Amniotic epithelial cell (primary cell): ENCODE measurements around the gene CETN3.
A peak's percentile ranks its signal among the peaks of the same experiment; 100 is the strongest.
"Not testable (repeated sequence)": the region's sequence is repeated elsewhere in the genome, so short reads cannot be mapped to it uniquely, and the experiment has no call there.

Source experiments
- DNase-seq: peaks from one replicate; pipeline ENCODE4 v3.0.0-alpha.2; 2010; ENCODE audit warnings: low read depth

The CETN3 gene

DNA sequence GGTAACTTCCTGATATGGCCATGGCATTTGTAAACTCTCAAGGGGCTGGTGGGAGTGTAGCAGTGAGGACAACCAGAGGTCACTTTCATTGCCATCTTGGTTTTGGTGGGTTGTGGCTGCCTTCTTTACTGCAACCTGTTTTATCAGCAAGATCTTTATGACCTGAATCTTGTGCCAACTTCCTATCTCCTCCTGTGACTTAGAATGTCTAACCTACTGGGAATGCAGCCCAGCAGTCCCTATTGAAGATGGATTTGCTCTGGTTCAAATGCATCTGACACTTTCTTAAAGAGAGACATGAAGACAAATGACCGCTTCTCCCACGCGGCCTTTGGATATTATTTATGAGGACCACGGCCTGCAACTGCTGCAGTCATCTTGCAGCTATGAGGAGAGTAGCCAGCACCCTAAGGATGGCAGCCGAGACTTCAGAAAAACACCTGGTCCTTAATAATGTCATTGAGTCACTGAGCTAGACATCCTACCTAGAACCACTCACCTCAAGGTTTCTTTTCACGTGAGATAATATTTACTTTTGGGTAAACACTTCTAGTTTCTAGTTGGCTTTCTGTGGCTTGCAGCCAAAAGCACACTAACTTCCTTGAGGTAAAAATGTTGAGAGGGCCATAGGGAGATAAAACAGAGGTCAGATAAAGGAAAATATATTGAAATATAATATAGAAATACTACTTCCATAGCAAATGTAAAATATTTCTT, 28.2 kb downstream of the CETN3 start:
- DNase-seq: no peak

DNA sequence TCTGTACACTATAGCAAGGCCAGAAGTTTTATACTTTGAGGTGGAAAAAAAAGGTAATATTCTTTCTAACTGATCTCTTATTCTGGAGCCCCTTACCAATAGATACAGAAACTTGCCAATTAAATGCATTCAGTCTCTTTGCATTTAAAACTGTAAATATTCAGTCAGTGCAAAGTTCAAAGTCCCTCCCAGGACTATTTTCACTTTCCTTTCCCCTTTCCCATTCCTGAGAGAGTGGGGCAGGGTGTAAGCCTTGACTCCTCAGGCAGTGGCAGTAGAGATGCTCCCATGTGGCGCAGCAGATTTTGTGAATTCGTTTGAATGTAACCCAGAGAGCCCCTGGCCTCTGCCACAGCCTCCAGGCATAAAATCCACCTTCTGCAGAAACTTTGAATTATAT, 29.9 kb downstream of the CETN3 start:
- DNase-seq: no peak

DNA sequence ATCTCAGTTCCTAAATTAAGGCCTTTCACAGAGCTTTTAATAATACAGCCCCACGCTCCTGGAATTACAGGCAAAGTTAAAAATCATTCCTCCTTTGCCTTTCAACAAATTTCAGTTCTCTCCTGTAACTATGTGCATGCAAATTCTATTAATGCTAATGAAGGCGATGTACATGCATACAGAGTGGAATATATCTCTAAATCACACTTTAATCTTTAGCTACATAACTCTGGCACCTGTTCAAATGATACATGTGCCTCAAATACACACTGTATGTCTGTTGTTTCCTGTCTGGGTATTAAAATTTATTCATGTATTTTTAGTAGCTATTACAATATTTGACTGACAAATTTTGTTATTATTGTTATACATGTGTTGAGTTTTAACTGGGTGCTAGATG, 30.8 kb downstream of the CETN3 start:
- no peak for DNase-seq

DNA sequence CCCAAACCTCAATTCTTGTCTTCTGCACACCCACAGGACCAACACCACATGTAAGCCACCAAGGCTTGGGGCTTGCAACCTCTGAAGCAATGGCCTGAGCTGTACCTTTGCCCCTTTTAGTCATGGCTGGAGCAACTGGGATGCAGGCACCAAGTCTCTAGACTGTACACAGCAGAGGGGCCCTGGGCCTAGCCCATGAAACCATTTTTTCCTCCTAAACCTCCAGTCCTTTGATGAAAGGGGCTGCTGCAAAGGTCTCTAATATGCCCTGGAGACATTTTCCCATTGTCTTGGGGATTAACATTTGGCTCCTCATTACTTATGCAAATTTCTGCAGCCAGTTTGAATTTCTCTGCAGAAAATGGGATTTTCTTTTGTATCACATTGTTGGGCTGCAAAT, 38.3 kb downstream of the CETN3 start:
- not testable (repeated sequence) for DNase-seq

DNA sequence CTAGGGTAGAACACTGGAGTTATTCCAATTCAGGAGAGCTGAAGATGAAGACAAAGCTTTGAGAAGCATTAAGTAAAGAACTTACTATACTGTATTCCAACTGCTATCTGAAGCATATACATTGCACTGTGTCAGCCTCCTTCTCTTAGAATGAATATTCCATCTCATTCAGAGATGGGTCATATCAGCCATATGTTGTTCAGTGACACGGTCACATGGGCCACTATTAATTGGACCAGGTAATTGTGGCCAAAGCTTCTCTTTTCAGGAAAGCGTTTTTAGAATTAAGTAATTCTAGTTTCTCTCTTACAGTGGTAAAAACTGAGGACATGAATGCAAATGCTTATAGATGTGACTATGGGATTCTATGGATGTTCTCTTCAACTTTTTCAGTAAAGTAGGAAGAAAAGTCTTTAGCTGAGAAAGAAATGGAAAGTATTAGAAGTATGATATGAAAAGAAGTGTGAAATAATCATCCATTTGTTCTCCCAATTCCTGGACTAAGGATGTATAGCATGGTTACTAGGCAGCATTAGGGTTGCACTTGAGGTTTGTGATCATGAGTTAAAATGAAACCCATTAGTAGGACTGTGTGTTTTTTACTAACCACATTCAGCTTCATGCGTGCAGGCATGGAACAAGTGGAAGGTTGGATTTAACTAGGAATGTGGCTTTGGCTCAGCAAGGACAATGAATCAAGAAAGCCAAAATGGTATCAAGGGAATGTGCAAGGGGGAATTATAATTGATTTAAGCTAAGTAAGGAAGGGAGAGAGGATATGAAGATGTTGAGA, 40.9 kb downstream of the CETN3 start:
- no peak for DNase-seq

DNA sequence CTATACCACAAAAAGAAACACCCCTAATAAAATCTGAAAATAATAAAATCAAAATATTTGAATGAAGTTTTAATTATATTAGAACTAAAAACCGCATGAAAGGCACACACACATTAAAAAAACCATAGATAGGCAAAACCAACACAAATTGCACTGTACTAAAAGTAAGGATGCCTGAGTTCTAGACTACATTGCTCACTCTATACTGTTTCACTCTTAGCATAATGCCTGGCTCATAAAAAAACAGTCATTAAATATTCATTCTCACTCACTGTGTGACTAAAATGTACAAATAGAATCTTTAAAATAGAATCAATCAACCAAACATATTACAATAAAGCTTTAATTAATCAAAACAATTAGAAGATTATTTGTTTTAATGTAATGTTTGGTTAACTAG, 41.7 kb downstream of the CETN3 start:
- DNase-seq: no peak

DNA sequence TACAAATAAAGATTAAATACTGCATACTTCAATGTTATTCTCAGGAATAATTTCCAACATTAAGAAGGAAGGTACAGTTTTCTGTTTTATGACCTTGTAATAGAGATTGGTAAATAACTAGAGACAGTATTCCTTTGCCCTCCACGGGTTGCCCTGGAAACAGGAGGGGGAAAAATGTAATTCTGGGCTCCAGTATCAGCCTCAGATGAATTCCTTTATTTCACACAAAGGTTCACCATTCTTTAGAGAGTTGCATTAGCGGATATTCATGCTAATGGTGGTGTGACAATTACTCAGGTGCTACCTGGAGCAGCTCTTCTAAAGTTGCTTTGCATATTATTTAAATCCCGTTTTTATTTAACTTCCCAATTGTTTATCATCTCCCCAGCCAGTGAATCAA, 42.6 kb downstream of the CETN3 start:
- DNase-seq: no peak

DNA sequence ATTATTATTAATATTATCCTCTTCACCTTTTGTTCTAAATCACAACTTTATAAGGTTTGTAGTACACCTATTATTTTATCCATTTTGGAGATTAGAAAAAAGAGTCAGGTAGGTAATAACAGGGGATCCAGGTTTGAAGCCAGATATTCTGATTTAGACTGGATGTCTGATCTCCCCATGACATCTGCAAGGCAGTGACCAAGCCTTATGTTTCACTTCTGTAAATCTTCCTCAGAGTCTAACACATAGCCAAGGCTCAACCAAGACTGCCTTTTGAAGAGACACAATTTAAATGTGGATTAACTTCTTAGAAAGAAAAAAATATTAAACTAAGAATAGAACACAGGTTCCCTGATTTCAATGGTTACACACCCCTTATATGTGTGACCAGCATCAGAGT, 44.2 kb downstream of the CETN3 start:
- DNase-seq: no peak

DNA sequence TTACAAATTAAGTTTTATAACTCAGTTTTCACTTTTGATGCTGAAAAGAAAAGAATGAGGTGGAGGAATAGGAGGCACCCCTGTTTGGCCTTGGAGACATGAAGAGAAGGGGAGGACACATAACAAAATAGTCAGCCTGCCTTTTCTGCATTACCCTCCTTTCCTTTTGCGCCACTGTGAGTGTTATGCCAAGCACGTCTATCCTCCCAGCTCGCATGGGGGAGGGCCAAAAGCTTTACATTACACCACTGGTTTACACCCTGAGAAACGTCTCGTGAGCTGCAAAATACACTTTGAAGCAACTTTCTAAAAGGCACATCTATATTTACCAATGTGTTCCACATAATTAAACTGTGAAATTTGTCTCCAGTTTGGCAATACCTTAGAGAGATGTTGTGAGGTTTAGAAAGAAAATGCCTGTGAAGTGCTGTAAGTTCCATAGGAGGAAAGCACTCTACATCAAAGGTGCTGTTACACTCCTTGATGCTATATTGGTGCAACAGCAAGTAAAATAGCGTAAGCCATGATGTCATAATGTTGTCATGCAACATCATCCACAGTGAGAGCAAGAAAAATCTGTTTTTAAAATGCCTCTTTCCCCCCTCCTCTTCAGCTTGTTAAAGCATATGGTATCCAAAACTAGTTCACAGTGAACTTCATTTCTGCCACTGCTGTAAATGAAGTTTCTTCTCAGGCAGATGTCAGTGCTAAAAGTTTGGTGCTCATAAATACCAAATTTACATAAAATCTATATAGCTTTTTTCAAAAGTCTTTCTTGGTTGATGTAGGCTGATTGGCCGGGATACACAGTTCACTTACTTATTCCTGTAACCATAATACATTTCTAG, 50.3 kb downstream of the CETN3 start:
- no peak for DNase-seq

DNA sequence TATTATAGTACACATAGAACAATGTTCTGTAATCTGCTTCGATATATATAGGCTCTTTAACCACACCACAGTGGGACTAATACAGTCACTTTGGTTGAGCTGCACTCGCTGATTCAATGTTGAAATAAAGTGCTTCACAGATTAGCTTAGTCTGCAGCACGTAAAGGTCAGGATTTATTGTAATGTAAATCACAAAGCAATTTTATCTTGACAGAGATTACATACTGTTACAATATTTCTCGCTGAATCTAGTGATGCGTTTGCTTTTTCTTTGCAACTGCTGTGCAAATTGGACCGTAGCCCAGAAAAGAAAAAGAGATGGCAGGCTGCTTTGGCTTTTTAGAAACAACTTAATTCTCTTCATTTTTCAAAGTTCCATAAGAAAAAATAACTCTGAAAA, 52.9 kb downstream of the CETN3 start:
- DNase-seq: peak; percentile 4

DNA sequence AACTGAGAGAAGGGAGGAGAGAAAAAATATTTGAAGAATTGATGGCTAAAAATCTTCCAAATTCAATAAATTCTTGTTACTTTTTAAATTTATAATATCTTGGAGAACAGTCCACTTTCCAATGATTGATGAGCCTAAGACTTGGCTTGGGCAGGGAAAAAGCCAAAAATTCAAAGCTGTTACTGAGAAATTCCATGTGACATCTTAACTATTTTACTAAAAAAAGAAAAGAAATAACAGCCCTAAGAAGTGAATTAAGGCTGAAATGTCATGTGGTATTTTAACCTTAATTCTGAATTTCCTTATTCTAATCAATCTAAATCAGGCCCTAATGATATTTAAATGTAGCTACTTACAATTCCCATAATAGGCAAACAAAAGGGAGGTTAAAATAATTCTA, 53.4 kb downstream of the CETN3 start:
- no peak for DNase-seq

DNA sequence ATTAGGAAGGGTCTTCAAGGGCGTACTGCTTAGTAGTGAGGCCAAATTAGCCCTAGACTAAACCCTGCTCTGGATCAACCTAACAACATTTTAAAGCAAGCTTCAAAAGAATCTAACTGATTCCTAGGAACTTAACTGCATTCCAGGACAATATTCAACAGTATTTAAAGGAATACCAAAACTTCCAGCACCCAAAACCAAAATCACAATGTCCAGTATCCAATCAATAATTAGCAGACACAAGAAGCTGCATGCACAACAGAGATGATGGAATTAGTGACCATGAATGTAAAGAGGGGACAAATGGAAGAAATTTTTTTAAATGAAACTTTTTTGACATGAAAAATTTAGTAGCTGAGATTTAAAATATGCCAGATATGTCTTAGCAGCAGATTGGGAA, 53.9 kb downstream of the CETN3 start:
- no peak for DNase-seq

DNA sequence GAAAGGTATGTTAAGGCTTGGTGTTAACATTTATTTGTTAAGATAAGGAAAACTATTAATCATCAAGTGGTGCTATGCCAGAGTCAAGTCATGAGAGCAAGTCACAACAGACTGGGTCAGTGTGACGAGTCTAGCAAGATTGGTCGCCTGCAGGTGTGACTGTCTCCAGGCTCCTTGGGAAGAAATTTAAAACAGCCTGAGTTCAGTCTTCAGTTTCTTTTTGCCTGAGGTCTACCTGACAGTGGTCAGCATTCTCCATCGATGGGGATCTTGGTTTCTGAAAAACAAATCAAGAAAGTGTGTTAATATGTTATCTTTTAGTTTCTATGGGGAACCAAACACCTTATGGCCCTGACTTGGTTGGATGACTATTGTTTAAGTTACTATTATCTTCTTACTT, 56.3 kb downstream of the CETN3 start:
- DNase-seq: no peak

DNA sequence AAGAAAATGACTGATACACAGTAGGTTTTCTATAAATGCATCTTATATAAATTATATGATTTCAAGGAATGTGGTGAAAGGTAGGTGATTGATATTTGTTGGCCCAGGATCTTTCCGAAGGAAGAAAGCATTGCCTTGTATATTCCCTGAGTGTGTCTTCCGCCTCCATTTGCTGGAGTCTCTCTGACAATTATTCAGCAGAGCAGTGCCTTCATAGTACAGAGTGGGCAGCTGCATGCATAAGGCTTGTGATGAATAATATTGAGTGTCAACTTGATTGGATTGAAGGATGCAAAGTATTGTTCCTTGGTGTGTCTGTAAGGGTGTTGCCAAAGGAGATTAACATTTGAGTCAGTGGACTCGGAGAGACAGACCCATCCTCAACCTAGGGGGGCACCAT, 58.5 kb downstream of the CETN3 start:
- DNase-seq: no peak

DNA sequence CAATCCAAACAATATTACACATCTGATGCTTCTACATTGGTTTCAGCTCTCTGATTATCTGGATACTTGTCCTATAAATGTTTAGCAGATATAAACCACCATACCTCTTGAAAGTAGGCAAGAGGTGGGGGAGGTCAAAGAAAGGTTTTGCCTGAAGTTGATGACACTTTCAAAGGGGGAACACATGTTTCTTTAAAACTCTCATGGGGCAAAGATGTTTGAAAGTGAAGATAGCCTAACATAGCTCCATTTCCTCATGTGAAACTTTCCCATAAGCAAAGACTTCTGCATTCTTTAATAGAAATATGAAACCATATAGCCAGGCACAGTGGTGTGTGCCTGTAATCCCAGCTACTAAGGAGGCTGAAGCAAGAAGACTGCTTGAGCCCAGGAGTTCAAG, 62.1 kb downstream of the CETN3 start:
- DNase-seq: no peak

DNA sequence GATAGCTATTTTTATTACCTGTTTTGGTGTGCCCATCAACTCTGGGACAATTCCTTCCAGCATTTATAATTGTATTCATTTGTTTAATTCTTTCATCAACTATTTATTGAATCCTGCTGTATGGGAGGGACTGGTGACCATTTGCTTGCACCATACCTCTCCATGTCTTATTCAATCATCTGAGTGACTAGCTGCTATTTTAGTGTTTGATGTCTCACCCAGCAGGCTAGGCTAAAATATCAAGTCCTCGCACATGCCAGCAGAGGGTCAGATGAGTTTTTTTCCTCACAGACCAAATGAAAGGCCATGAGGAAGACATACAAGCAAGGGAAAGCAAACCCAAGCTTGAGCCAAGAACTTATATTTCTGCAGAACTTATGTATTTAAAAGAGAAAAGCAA, 63.9 kb downstream of the CETN3 start:
- no peak for DNase-seq

DNA sequence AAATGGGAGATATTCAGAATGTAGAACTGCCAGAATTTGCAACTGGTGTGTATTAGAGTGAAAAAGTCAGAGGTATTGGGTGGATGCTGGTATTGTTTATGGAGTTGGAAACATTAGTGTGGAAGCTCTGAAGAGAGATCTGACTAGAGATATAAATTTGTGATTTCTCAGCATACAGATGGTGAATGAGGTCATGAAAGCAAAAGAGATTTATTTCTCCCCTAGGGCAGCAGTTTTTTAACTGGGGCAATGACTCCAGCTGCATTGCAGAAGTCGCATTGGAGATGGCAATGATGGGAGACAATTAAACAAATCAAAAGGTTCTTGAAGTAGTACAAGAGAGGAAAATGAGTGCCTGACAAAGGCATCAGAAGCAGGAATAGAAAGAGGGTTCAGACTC, 64.9 kb downstream of the CETN3 start:
- no peak for DNase-seq

DNA sequence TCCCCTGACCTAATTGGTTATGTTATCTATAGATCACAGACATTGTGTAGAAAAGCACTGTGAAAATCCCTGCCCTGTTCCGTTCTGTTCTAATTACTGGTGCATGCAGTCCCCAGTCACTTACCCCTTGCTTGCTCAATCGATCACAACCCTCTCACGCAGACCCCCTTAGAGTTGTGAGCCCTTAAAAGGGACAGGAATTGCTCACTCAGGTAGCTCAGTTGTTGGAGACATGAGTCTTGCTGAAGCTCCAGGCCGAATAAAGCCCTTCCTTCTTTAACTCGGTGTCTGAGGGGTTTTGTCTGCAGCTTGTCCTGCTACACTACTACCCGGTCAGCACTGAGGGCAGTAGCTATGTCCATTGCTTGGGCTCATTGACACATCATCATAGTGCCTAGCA, 65.8 kb downstream of the CETN3 start:
- DNase-seq: not testable (repeated sequence)

DNA sequence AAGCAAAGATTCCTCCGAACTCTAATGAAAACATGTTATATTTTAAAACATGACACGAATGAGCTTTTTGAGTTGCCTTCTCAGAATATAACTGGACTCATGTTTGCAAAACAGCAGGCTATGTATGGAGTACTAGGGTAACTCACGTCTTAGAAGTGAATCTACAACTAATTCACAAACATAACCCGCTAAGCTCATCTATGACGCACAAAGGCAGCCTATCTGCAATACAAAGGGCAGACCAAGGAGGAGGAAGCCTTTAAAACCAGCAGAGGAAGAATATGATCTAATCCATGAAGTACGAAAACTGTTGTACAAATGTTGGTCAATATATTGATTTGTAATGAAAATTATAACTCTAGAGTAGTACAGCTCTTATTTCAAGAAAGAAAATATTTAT, 67.0 kb downstream of the CETN3 start:
- DNase-seq: no peak
